ENCODE results near the gene FAS.

FAS gene

DNA sequence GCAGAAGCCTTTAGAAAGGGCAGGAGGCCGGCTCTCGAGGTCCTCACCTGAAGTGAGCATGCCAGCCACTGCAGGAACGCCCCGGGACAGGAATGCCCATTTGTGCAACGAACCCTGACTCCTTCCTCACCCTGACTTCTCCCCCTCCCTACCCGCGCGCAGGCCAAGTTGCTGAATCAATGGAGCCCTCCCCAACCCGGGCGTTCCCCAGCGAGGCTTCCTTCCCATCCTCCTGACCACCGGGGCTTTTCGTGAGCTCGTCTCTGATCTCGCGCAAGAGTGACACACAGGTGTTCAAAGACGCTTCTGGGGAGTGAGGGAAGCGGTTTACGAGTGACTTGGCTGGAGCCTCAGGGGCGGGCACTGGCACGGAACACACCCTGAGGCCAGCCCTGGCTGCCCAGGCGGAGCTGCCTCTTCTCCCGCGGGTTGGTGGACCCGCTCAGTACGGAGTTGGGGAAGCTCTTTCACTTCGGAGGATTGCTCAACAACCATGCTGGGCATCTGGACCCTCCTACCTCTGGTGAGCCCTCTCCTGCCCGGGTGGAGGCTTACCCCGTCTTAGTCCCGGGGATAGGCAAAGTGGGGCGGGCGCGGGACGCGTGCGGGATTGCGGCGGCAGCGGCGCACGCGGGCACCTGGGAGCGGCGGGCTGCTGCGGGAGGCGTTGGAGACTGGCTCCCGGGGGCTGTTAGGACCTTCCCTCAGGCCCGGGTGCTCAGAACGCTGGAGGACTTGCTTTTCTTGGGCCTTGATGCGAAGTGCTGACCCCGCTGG is at the start of gene FAS:
Gene FAS (plus strand): TSS at position 415 of the 777 bp plus-strand sequence. CDS start 79 bp downstream, at position 494.
- DNase-seq, result peak; percentile 55 to 69 (median 60)

DNA sequence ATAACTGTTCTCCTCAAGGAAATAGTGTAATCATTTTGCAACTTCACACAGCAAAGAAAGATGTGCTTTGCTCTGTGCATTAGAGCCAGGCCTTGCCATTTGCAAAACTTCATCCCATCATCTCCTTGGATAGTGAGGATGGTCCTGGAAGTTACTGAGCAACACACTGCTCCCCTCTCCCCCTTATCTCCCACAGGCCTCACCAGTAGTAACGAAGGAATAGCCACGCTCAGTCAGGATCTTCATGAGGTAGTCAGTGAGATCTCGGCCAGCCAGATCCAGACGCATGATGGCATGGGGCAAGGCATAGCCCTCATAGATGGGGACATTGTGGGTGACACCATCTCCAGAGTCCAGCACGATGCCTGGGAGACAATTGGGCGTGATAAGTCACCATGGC is 49.6 kb upstream of the FAS start:
- DNase-seq, result no peak

DNA sequence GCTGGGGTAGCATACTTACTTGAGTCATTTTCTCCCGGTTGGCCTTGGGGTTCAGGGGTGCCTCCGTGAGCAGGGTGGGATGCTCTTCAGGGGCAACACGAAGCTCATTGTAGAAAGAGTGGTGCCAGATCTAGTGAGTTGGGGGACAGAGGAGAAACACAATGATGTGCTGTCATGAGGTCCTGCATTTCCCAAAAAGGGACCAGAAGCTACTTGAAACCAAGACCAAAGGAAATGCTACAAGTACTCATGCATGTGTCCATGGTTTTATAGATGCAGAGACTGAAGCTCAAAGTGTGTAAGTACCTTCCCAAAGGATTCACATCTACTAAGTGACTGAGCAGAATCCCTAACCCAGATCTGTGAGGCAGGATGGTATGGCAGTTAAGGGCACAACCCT is 46.8 kb upstream of the FAS start:
- DNase-seq, result no peak

DNA sequence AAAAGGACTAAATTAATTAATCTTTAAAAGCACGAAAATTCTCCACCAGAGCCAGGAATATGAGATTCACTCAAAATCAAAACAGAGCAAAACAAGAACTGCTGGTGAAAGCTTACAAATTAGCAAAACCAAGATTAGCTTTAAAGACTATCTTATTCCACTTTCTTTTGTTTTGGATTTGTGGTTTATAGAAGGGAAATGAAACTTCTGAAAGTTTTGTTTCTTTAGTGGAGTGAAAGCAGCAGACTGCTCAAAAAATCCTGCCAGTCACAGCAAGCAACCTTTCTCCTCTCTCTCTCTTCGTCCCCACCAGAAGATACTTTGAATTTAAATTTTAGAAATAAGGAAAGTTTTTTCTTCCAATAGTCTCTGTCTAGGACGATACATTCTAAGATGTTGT is 45.8 kb upstream of the FAS start:
- DNase-seq, result no peak

DNA sequence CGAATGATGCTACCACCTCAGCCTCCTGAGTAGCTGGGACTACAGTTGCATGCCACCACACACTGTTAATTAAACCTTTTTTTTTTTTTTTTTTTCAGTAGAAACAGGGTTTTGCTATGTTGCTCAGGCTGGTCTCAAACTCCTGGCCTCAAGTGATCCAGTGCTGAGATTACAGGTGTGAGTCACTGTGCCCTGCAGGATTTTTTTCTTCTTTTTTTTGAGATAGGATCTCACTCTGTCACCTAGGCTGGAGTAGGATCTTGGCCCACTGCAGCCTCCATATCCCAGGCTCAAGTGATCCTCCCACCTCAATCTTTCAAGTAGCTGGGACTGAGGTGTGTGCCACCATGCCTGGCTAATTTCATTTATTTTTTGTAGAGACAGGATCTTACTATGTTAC is 44.4 kb upstream of the FAS start:
- no peak for DNase-seq

DNA sequence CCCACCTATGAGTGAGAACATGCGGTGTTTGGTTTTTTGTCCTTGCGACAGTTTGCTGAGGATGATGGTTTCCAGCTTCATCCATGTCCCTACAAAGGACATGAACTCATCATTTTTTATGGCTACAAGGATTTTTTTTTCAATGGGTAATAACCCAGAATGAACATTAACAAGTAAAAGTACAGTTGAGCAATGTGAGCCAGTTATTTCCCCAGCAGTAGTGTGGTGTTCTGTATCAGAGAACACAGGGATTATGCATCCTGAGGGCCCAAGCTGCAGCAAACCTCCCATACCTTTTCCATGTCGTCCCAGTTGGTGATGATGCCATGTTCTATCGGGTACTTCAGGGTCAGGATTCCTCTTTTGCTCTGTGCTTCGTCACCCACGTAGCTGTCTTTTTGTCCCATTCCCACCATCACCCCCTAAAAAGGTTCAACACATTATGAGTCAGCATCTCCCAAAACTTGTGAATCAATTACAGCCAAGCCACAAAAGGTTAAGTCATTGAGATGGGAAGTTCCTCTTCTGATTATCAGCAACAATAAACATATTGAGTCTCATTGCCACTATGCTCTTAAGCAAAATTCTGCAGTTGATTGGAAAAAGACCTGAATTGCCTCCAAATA is 43.5 kb upstream of the FAS start:
- no peak for DNase-seq

DNA sequence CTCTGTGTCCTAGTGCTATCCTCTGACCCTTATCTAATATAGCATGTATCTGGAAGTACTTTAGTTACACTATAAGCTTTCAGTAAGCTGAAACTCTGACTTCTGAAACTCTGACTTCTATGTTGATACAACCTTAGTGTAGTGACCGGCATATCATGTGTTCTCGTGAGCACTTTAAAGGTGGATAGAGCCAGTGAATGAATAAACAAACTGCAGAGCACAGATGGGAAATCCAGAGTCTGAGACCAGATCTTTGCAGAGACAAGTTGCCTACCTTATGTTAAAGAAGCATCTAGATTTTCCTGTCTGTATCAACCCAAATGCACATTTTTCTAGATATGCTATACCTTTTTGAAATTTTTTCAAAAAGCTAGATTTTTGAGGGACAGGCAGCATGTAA is 41.5 kb upstream of the FAS start:
- no peak for DNase-seq

DNA sequence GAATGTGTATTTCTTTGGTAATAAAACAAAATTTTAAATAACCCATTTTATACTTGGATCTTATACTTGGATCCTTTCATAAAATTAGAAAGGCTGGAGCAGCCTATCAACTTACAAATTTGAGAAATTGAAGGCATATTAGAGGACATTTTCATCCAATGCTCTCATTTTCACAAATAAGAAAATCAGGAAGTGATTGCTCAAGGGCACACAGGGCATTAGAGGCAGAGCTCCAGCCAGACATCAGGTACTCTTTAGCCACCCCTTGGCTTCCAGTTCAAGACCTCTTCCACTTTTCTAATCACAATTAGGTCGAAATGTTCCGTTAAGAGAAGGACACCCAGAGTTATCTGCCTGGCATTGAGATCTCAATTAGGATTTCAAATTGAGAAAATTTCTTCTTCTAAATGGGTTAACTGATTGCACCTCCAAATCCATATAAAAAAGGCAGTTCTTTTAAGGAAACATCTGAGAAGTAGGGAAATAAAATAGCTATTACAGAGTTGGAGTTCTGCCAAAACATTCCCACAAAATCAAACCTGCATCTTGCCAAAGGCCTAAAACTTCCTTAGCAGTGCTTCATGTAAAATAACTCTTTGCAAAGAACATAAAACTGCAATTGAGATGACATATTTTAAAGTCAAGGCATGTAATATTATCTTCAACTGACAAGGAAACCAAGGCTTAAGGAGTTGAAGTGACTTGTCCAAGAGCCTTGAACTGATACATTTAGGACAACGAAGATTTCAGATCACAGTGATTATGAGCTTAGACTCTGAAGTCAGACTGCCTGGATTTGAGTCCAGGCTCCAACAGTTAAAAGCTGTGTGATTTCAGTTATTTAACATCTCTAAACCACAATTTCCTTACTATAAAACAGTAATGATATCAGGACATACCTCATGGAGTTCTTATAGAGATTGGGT is 40.4 kb upstream of the FAS start:
- no peak for DNase-seq

DNA sequence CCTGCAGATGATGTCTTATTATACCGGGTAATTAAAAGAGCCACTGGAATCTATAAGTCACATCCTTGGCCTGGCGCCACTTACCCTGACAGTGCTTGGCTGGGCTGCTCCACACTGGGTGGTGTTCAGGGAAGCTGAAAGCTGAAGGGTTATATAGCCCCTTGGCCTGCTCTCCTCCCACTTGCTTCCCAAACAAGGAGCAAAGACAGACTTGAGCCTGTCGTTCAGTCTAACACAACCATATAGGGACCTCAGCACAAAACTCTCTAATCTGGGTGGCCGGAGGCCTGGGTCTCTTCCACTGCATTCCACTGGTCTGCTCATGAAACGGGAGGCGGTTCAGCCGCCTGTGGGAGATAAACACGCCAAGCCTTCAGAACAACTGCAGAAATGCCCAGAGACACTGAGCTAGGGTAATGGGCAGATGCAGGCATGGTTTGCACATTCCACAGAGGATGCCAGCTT is 37.9 kb upstream of the FAS start, which contains the start of gene ACTA2:
Gene ACTA2 (minus strand): TSS at position 127 of the 465 bp plus-strand sequence. CDS start 3,843 bp downstream, outside the sequence.
- DNase-seq, result no peak

DNA sequence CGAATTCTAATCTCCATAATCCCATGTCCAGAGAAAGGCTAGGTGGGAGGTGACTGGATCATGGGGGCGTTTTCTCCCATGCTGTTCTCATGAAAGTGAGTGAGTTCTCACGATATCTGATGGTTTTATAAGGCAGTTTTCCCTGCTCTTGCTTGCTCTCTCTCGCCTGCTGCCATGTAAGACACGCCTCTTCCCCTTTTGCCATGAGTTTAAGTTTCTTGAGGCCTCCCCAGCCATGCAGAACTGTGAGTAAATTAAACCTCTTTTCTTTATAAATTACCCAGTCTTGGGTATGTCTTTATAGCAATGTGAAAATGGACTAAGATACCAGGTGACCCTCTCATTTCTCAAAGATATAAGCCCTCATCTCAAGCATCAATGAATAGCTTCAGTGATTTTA is 36.9 kb upstream of the FAS start:
- no peak for DNase-seq

DNA sequence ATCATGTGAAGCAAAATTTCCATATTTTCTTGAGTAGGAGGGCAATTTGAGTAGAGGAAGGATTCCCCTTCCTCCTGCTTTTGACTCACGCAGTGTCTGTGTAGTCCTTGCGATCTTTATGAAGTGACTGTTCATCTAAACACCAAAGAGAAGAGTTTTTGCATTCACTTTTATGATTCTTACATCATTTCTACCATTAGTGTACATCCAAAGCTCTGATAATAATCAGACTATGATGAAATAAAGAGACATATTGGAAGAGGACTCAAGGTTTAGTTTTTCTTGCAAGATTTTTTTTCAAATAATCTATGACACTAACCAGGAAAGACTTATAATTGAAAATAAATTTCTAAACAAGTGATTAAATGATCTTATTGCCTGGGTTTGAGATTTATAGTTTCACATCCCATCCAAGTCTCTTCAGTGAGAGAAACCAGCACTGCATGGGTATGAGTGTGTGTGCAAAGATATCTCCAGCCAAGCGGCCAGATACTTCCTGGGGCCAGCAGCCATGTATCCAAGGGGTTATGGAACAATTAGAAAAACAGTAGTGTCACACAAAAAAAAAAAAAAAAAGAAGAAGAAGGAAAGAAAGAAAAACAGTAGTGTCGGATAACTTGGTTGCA is 36.0 kb upstream of the FAS start:
- no peak for DNase-seq

DNA sequence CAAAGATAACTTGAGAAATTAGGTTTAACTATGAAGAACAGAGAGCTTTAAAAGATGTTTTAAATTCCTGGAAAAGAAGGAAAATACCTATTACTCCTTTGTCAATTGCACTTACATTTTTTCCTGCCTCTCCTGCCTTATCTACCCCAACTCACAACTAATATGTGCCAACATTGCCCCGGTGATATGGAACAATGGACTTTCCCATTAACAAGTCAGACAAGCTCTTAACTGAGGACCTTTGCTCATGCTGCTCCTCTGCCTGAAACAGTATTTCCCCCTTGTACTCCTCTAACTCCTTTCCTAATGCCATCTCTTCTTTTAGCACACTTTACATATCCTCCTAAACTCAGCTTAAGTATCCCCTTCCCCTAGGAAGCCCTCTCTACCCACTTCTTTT is 33.2 kb upstream of the FAS start:
- DNase-seq, result no peak

DNA sequence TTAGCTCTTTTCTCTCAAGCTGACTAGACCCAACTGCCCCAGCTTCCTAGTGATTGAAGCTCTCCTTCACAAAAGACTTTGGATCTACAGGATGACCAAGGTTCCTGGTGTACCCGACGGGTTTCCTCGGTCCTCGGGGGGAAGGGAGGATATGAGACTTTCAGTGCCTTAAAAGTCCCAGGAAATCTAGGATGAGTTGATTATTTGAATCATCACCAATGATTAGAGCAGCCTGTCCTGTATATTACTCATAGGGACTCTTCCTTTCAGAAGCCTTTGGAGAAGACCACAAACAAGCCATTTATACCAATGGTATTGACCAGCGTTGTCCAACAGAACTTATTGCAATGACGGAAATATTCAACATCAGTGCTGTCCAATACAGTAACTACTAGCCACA is 31.9 kb upstream of the FAS start:
- DNase-seq, result no peak

DNA sequence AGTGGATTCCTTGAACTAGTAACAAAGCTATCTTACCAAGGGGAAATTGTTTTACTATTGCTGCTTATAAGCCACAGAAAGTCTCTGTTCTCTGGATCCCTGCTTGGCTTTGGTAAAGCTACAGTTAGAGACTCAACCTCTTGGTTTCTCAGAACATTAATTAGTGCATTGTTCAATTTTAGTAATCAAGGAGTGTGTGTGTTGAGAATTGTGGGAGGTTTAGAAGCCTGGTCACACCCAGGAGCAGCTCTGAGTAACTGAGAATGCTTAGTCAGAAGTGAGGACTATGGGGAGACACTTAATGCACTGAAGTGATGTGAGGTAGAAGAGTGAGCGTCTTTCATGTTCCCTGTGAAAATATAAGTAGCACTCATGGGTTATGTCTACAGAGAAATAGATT is 29.8 kb upstream of the FAS start:
- no peak for DNase-seq

DNA sequence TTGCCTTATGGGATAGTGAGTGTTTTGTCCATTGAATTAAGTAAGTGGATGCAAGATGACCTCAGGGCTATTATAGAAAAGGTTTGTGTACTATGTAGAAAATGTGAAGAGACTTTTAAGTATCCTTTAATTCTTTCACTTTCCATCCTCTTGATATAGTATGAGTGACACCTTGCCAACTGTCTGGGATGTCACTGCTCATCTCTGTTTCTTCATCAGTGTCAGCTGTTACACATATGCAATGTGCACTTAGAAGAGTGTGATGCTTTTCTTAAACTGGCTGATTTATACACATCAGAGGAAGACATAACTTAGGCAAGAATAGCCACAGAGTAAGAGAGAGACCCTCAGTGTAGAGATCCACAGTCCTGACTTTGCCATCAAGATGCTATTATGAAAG is 29.3 kb upstream of the FAS start:
- DNase-seq, result no peak

DNA sequence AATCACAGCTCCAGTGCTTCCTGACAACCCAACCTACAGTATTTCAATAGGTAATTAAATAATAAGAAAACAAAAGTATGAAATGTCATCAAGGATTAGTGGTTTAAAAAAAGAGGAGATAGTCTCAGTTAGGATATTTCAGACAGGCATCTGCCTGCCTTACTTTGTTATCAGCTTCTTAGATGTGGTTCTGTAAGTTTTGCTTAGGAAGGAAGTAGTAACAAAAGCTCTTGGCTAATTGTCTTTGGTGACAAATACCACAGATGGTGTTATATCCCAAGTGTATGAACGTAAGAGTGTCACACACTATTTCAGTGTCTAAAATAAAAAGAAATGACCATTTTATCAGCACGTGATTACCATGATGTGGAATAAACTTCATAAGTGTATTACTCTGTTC is 28.3 kb upstream of the FAS start:
- peak in 3 of 6 experiments; percentile 27 to 44 (median 29) for DNase-seq

DNA sequence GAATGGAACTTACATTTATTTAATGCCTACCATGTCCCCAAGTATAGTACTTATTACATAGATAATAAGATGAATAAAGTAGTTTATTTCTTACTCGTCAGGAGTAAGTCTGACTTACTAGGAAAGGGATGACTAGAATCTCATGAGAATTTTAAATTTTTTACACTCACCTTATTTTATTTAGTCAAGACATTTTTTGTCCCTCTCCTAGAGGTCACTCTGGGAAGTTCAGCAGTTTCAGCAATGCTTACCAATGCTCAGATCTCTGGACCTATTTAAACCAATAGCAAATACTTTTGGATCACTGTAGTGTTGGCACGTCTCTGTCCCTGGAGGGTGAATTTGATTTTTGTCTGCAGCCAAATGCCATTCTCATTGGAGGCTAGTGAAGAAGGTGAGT is 27.3 kb upstream of the FAS start:
- no peak for DNase-seq

DNA sequence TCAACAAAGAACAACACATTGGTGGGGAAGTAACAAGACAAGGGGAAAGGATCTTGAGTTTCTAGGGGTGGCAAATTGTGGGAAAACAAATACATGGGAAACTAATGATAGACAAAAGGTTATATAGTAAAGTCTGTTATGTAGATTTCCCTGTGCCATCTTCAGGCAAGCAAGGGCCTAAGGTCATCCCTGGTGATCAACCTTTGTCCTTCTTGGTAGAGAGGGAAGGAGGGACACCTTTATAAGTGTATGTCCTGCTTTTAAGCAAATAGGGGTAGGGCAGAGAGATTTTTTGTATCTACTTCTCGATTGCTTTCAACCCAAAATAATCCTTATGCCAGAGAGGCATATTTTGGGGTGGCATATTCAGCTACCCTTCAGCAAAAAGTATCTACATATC is 26.2 kb upstream of the FAS start:
- no peak for DNase-seq

DNA sequence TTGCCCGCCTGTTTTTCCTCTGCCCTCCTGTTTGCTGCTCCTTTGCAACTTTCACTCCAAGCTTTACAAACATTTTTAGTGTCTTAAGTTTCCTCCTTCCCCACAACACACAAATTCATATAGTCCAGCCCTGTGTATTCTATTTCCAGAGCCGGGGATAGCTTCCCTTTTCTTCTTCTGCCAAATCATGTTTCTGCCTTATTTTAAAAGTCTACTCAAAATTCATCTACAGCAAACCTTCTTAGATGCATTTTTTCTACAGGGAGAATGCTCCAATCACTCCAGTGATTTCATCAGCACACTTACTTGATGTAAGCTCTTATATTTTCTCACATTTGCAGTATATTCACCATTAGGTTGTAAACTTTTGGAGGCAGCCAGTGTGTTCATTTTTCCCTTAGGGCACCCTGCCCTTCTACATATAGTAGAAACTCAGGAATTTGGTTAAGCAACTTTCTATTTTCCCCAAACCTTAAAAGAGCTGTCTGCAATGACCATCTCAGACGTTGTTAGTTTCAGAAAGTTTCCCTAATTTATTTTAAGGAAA is 25.7 kb upstream of the FAS start:
- DNase-seq, result no peak

DNA sequence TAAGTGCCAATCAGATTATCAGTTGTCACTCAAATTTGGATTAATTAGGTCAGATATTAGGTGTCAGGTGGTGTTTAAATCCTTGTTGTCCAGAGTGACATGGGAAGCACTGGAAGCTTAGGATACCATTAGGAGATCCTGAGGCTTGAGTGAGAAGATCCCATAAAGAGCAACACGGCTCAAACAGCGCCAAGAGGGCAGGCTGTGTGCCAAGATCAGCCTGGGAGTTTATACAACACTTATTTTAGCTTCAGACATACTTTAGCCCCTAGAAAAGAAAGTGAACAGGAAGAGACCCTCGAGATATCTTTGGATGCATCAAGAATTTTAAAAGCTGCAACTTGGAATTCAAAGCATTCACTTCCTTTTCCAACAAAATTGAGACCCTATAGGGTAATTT is 23.8 kb upstream of the FAS start:
- no peak for DNase-seq

DNA sequence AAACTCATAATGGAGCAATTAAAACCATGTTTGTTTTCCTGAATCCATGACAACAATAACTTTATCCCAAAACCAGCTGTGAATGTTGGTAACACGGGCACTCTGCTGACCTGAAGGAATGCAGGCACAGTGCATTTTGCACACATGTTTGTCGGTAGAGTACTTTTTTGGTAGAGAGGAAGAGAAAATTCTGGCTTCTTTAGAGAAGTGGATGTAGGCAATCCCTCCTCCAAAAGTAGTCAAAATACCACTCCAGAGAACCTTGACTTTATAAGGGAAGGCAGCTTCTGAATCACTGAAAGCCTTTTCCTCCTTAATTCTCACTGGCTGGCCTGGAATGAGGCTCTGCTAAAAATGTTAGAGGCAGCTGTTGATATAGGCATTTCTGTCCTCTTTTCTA is 22.2 kb upstream of the FAS start:
- DNase-seq, result no peak

DNA sequence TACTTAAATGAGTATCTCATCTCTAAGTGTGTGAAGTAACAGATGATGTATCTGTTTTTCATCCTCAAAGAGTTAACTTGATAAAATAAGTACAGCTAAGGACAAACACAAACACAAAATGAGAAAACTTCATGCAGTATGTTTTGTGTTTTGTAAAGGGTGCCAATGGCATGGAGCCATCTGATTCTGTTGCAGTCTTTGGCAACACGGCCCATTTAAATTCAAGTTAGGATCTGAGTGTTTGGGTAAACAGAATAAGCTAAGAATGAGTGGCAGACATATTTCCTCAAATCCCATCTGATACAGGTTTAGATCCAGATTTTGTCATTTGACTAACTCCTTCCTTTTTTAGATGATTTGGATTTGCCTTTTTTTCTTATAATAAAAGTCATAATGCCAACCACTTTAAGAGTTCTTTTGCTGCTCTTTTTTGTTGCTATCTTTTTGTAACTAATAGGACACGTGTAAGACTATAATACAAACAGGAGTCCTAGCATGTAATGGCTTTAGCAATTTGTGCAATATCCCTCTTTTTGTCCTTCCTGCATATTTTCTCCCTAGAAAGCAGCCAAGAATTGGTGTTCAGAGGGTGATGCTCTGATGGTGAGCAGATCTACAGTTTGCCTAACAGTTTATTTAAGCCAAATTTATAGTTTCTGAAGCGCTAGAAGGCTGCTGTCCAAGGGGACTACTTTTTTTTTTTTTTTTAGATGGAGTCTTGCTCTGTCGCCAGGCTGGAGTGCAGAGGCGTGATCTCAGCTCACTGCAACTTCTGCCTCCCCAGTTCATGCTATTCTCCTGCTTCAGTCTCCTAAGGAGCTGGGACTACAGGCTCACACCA is 19.2 kb upstream of the FAS start:
- no peak for DNase-seq
